T-helper 2 cell treated with Interferon-gamma antibody and Interleukin-4, amounts not matched to agents 5 μg/mL and 100 μg/mL, for 36 hours (primary cell): ENCODE data around the gene MYORG.
"Not testable (repeated sequence)": the region's sequence is repeated elsewhere in the genome, so short reads cannot be mapped to it uniquely, and the experiment has no call there.

Experiments
- DNase-seq: peaks from one replicate; pipeline ENCODE4 v3.0.0; 2021; ENCODE audit warnings: low spot score
- H3K27ac Mint-ChIP-seq: one replicate; pipeline ENCODE4 v1.8.0; 2021; ENCODE audit warnings: mild to moderate bottlenecking, mixed read lengths
- H3K27me3 Mint-ChIP-seq: one replicate; pipeline ENCODE4 v1.8.0; 2021; ENCODE audit warnings: low read depth, mixed read lengths
- H3K36me3 Mint-ChIP-seq: one replicate; pipeline ENCODE4 v1.8.0; 2021; ENCODE audit warnings: low read depth, mixed read lengths
- H3K4me1 Mint-ChIP-seq: one replicate; pipeline ENCODE4 v1.8.0; 2021; ENCODE audit warnings: low read depth, mixed read lengths
- H3K4me3 Mint-ChIP-seq: one replicate; pipeline ENCODE4 v1.8.0; 2022; ENCODE audit warnings: mild to moderate bottlenecking, moderate library complexity, mixed read lengths
- H3K9me3 Mint-ChIP-seq: one replicate; pipeline ENCODE4 v1.8.0; 2021; ENCODE audit warnings: mixed read lengths

Gene MYORG

GRCh38 chr9:34341659-34342295, 34.9 kb downstream of the MYORG start:
- no peak for DNase-seq
- H3K9me3 Mint-ChIP-seq: no peaks in the 10 kb centered on the region
- no peak overlapping the region for H3K4me3 Mint-ChIP-seq
- no peaks in the 10 kb centered on the region for H3K27me3 Mint-ChIP-seq
- H3K36me3 Mint-ChIP-seq: peaks cover 22% of the 10 kb centered on the region
- H3K4me1 Mint-ChIP-seq: peaks cover 1% of the 10 kb centered on the region
- H3K27ac Mint-ChIP-seq: no peak overlapping the region

- DNase-seq: no peak
- H3K4me3 Mint-ChIP-seq: no peak overlapping the region
- H3K27me3 Mint-ChIP-seq: no peaks in the 10 kb centered on the region
- no peaks in the 10 kb centered on the region for H3K9me3 Mint-ChIP-seq
- H3K36me3 Mint-ChIP-seq: peaks cover 22% of the 10 kb centered on the region
- no peak overlapping the region for H3K27ac Mint-ChIP-seq
- peaks cover 4% of the 10 kb centered on the region for H3K4me1 Mint-ChIP-seq
Measured at GRCh38 chr9:34338665-34339385, 37.9 kb downstream of the MYORG start.

- not testable (repeated sequence) for DNase-seq, H3K4me1 Mint-ChIP-seq, H3K4me3 Mint-ChIP-seq, H3K27ac Mint-ChIP-seq, H3K27me3 Mint-ChIP-seq, H3K9me3 Mint-ChIP-seq
- peaks cover 15% of the 10 kb centered on the region for H3K36me3 Mint-ChIP-seq
Measured at GRCh38 chr9:34338079-34338478, 38.6 kb downstream of the MYORG start.

GRCh38 chr9:34337403-34337802, 39.3 kb downstream of the MYORG start:
- Mint-ChIP-seq H3K36me3 (peaks cover 15% of the 10 kb centered on the region), H3K4me1 (peaks cover 5% of the 10 kb centered on the region), H3K27me3 (no peaks in the 10 kb centered on the region), H3K9me3 (no peaks in the 10 kb centered on the region), H3K4me3 (no peak overlapping the region), H3K27ac (no peak overlapping the region)
- DNase-seq: no peak

GRCh38 chr9:34335376-34335775, 41.3 kb downstream of the MYORG start:
- H3K4me1 Mint-ChIP-seq: peaks cover 12% of the 10 kb centered on the region
- no peaks in the 10 kb centered on the region for H3K9me3 Mint-ChIP-seq
- no peak for DNase-seq
- H3K4me3 Mint-ChIP-seq: no peak overlapping the region
- H3K36me3 Mint-ChIP-seq: peaks cover 11% of the 10 kb centered on the region
- no peaks in the 10 kb centered on the region for H3K27me3 Mint-ChIP-seq
- H3K27ac Mint-ChIP-seq: no peak overlapping the region

- H3K9me3 Mint-ChIP-seq: no peaks in the 10 kb centered on the region
- H3K4me1 Mint-ChIP-seq: peaks cover 13% of the 10 kb centered on the region
- DNase-seq: no peak
- no peaks in the 10 kb centered on the region for H3K27me3 Mint-ChIP-seq
- H3K36me3 Mint-ChIP-seq: peaks cover 7% of the 10 kb centered on the region
- H3K4me3 Mint-ChIP-seq: no peak overlapping the region
- no peak overlapping the region for H3K27ac Mint-ChIP-seq
Measured at GRCh38 chr9:34334916-34335315, 41.8 kb downstream of the MYORG start.

GRCh38 chr9:34334337-34334824, 42.3 kb downstream of the MYORG start:
- Mint-ChIP-seq H3K4me1 (peaks cover 14% of the 10 kb centered on the region), H3K27ac (no peak overlapping the region), H3K9me3 (no peaks in the 10 kb centered on the region), H3K27me3 (no peaks in the 10 kb centered on the region), H3K36me3 (peaks cover 7% of the 10 kb centered on the region), H3K4me3 (no peak overlapping the region)
- DNase-seq: no peak

- Mint-ChIP-seq H3K27ac (no peak overlapping the region), H3K4me1 (peaks cover 14% of the 10 kb centered on the region), H3K36me3 (peaks cover 5% of the 10 kb centered on the region), H3K27me3 (no peaks in the 10 kb centered on the region), H3K4me3 (no peak overlapping the region), H3K9me3 (no peaks in the 10 kb centered on the region)
- DNase-seq: no peak
Measured at GRCh38 chr9:34333836-34334235, 42.9 kb downstream of the MYORG start.

GRCh38 chr9:34332076-34332964, 44.4 kb downstream of the MYORG start:
- peaks cover 20% of the 10 kb centered on the region for H3K4me1 Mint-ChIP-seq
- no peak overlapping the region for H3K27ac Mint-ChIP-seq
- H3K4me3 Mint-ChIP-seq: no peak overlapping the region
- no peaks in the 10 kb centered on the region for H3K27me3 Mint-ChIP-seq
- peaks cover under 1% of the 10 kb centered on the region for H3K36me3 Mint-ChIP-seq
- DNase-seq: no peak
- no peaks in the 10 kb centered on the region for H3K9me3 Mint-ChIP-seq

GRCh38 chr9:34331196-34331595, 45.5 kb downstream of the MYORG start:
- peaks cover 25% of the 10 kb centered on the region for H3K4me1 Mint-ChIP-seq
- DNase-seq: no peak
- no peaks in the 10 kb centered on the region for H3K27me3 Mint-ChIP-seq
- no peak overlapping the region for H3K27ac Mint-ChIP-seq
- H3K4me3 Mint-ChIP-seq: no peak overlapping the region
- H3K9me3 Mint-ChIP-seq: no peaks in the 10 kb centered on the region
- H3K36me3 Mint-ChIP-seq: no peaks in the 10 kb centered on the region

GRCh38 chr9:34328987-34329832, 47.5 kb downstream of the MYORG start, which contains the start of the genes KIF24 and NUDT2:
Gene KIF24 (minus strand): TSS chr9:34329268. CDS start chr9:34311346, 17,922 bp downstream.
Gene NUDT2 (plus strand): TSS chr9:34329569. CDS start chr9:34339040, 9,471 bp downstream.
- Mint-ChIP-seq H3K27me3 (no peaks in the 10 kb centered on the region), H3K27ac (peak within 1 kb of the TSS; percentile 99), H3K36me3 (no peaks in the 10 kb centered on the region), H3K9me3 (no peaks in the 10 kb centered on the region), H3K4me1 (peaks cover 26% of the 10 kb centered on the region), H3K4me3 (peak within 1 kb of the TSS; percentile 97)
- peak; percentile 98 for DNase-seq

GRCh38 chr9:34328500-34328986, 48.2 kb downstream of the MYORG start:
- peaks cover 28% of the 10 kb centered on the region for H3K4me1 Mint-ChIP-seq
- H3K36me3 Mint-ChIP-seq: no peaks in the 10 kb centered on the region
- no peak for DNase-seq
- H3K9me3 Mint-ChIP-seq: no peaks in the 10 kb centered on the region
- no peaks in the 10 kb centered on the region for H3K27me3 Mint-ChIP-seq
- peak overlapping the region; percentile 97 for H3K4me3 Mint-ChIP-seq
- peak overlapping the region; percentile 99 for H3K27ac Mint-ChIP-seq

GRCh38 chr9:34326690-34327089, 50.0 kb downstream of the MYORG start:
- Mint-ChIP-seq H3K4me3 (peak overlapping the region; percentile 16), H3K36me3 (no peaks in the 10 kb centered on the region), H3K27me3 (no peaks in the 10 kb centered on the region), H3K4me1 (peaks cover 24% of the 10 kb centered on the region), H3K27ac (peak overlapping the region; percentile 27), H3K9me3 (no peaks in the 10 kb centered on the region)
- no peak for DNase-seq
